H9 (cell line): ENCODE results near the gene SS18L1. TPM values are rescaled to one million over a fixed set of nuclear protein-coding genes. Genes with fewer than 3 reads are reported as not detected.

ENCODE experiments used
- DNase-seq: peaks from one replicate; pipeline ENCODE4 v3.0.0-alpha.2; 2017
- H2AFZ ChIP-seq: one replicate; pipeline ENCODE4 v1.6.1; 2013; ENCODE audit warnings: mild to moderate bottlenecking, low read length, control low read depth, moderate library complexity
- H2AK5ac ChIP-seq: 2 replicates; pipeline ENCODE4 v1.6.1; 2013; ENCODE audit warnings: low read length, control low read depth, mixed read lengths; ENCODE audit not compliant: insufficient read length
- H2BK120ac ChIP-seq: one replicate; pipeline ENCODE4 v1.6.1; 2013; ENCODE audit warnings: low read depth, mild to moderate bottlenecking, low read length, control low read depth, inconsistent platforms; ENCODE audit not compliant: poor library complexity, severe bottlenecking
- H2BK12ac ChIP-seq: 2 replicates; pipeline ENCODE4 v1.6.1; 2013; ENCODE audit warnings: low read length, control low read depth, mixed read lengths, low read depth; ENCODE audit not compliant: insufficient read length
- H2BK15ac ChIP-seq: 2 replicates; pipeline ENCODE4 v1.6.1; 2013; ENCODE audit warnings: low read depth, low read length, control low read depth
- H2BK20ac ChIP-seq: one replicate; pipeline ENCODE4 v1.6.1; 2013; ENCODE audit warnings: low read depth, mild to moderate bottlenecking, low read length, control low read depth, inconsistent platforms; ENCODE audit not compliant: poor library complexity, severe bottlenecking
- H2BK5ac ChIP-seq: 2 replicates; pipeline ENCODE4 v1.6.1; 2013; ENCODE audit warnings: low read length, control low read depth, mixed read lengths; ENCODE audit not compliant: insufficient read length
- H3K14ac ChIP-seq: 2 replicates; pipeline ENCODE4 v1.6.1; 2013; ENCODE audit warnings: low read length, control low read depth; ENCODE audit not compliant: insufficient read depth
- H3K18ac ChIP-seq: 2 replicates; pipeline ENCODE4 v1.6.1; 2013; ENCODE audit warnings: low read depth, mild to moderate bottlenecking, mixed read lengths, low read length, control low read depth; ENCODE audit not compliant: insufficient read length
- H3K23ac ChIP-seq: 2 replicates; pipeline ENCODE4 v1.6.1; 2013; ENCODE audit warnings: low read length, control low read depth, mixed read lengths, low read depth; ENCODE audit not compliant: insufficient read length
- H3K23me2 ChIP-seq: 2 replicates; pipeline ENCODE4 v1.6.1; 2013; ENCODE audit warnings: low read depth, mild to moderate bottlenecking, mixed read lengths, low read length, control low read depth; ENCODE audit not compliant: insufficient read length, poor library complexity, severe bottlenecking
- H3K27ac ChIP-seq: 2 replicates; pipeline ENCODE4 v1.5.1; 2013; ENCODE audit warnings: low read length, control low read depth, mixed read lengths, low read depth; ENCODE audit not compliant: insufficient read length
- H3K27me3 ChIP-seq: 2 replicates; pipeline ENCODE4 v1.6.1; 2013; ENCODE audit warnings: low read length, control low read depth, inconsistent platforms; ENCODE audit not compliant: insufficient read depth
- H3K4ac ChIP-seq: 2 replicates; pipeline ENCODE4 v1.6.1; 2013; ENCODE audit warnings: low read depth, mild to moderate bottlenecking, control low read depth, inconsistent platforms, low read length, moderate library complexity
- H3K4me1 ChIP-seq: 2 replicates; pipeline ENCODE4 v1.6.1; 2013; ENCODE audit warnings: low read length, control low read depth, inconsistent platforms; ENCODE audit not compliant: insufficient read depth
- H3K4me2 ChIP-seq: 2 replicates; pipeline ENCODE4 v1.6.1; 2013; ENCODE audit warnings: low read length, control low read depth, mixed read lengths; ENCODE audit not compliant: insufficient read length, insufficient read depth
- H3K56ac ChIP-seq: 2 replicates; pipeline ENCODE4 v1.6.1; 2013; ENCODE audit warnings: low read depth, mild to moderate bottlenecking, mixed read lengths, low read length, control low read depth; ENCODE audit not compliant: insufficient read length
- H3K79me1 ChIP-seq: 2 replicates; pipeline ENCODE4 v1.6.1; 2013; ENCODE audit warnings: low read depth, mild to moderate bottlenecking, moderate library complexity, low read length, control low read depth, inconsistent platforms; ENCODE audit not compliant: insufficient read depth, poor library complexity, severe bottlenecking
- H3K79me2 ChIP-seq: 2 replicates; pipeline ENCODE4 v1.6.1; 2013; ENCODE audit warnings: low read length, control low read depth, inconsistent platforms; ENCODE audit not compliant: insufficient read depth
- H3K9ac ChIP-seq: 2 replicates; pipeline ENCODE4 v1.6.1; 2013; ENCODE audit warnings: low read length, control low read depth, mixed read lengths; ENCODE audit not compliant: insufficient read length; ENCODE audit errors: extremely low read depth
- H3K9me3 ChIP-seq: one replicate; pipeline ENCODE4 v1.6.1; 2013; ENCODE audit warnings: low read depth, low read length, inconsistent platforms; ENCODE audit not compliant: control insufficient read depth
- H3T11ph ChIP-seq: one replicate; pipeline ENCODE4 v1.6.1; 2013; ENCODE audit warnings: mild to moderate bottlenecking, low read length, control low read depth, inconsistent platforms
- H4K20me1 ChIP-seq: one replicate; pipeline ENCODE4 v1.6.1; 2013; ENCODE audit not compliant: control insufficient read depth, insufficient read length, insufficient read depth
- H4K5ac ChIP-seq: 2 replicates; pipeline ENCODE4 v1.6.1; 2013; ENCODE audit warnings: low read depth, mild to moderate bottlenecking, mixed read lengths, low read length, control low read depth; ENCODE audit not compliant: insufficient read length
- H4K8ac ChIP-seq: replicated peaks from 2 replicates; pipeline ENCODE4 v1.6.1; 2013; ENCODE audit warnings: low read length, control low read depth, mixed read lengths, low read depth; ENCODE audit not compliant: insufficient read length
- H4K91ac ChIP-seq: 2 replicates; pipeline ENCODE4 v1.6.1; 2013; ENCODE audit warnings: low read depth, mild to moderate bottlenecking, moderate library complexity, mixed read lengths, low read length, control low read depth; ENCODE audit not compliant: insufficient read length
- H3K27ac Mint-ChIP-seq, 3 experiments: 2 replicates in 2 of 3; 3 replicates in 1 of 3; pipeline ENCODE4 v1.8.0; 2020 to 2021; ENCODE audit warnings: mixed read lengths in 3 of 3, mild to moderate bottlenecking in 1 of 3, moderate library complexity in 1 of 3
- H3K27me3 Mint-ChIP-seq: 2 replicates; pipeline ENCODE4 v1.8.0; 2021; ENCODE audit warnings: low read depth, mild to moderate bottlenecking, moderate library complexity, mixed read lengths
- H3K36me3 Mint-ChIP-seq, 3 experiments: 2 replicates in 2 of 3; 3 replicates in 1 of 3; pipeline ENCODE4 v1.8.0; 2020 to 2021; ENCODE audit warnings: low read depth in 3 of 3, mixed read lengths in 3 of 3; ENCODE audit not compliant: insufficient read depth in 1 of 3
- H3K4me1 Mint-ChIP-seq, 2 experiments: 2 replicates each; pipeline ENCODE4 v1.8.0; 2020; ENCODE audit warnings: mixed read lengths in 2 of 2
- H3K4me3 Mint-ChIP-seq, 2 experiments: 2 replicates in 1 of 2; 3 replicates in 1 of 2; pipeline ENCODE4 v1.8.0; 2020 to 2021; ENCODE audit warnings: mild to moderate bottlenecking in 2 of 2, mixed read lengths in 2 of 2, moderate library complexity in 1 of 2
- H3K9me3 Mint-ChIP-seq, 2 experiments: 2 replicates in 1 of 2; 3 replicates in 1 of 2; pipeline ENCODE4 v1.8.0; 2020; ENCODE audit warnings: mild to moderate bottlenecking in 2 of 2, mixed read lengths in 2 of 2, moderate library complexity in 1 of 2
- CTCF ChIP-seq: fragments of 200-600 bp; sonication (generic); conservative IDR thresholded peaks from 3 replicates; pipeline ENCODE4 v1.8.0; 2021; ENCODE audit warnings: antibody characterized with exemption, mild to moderate bottlenecking
- WGBS: extraction: QIAGEN DNeasy Blood & Tissue Kit; methylation state at CpG from one replicate; pipeline ENCODE4 v1.1.7; 2013; ENCODE audit warnings: missing lambda C conversion rate, low lambda C conversion rate, mixed read lengths; ENCODE audit not compliant: insufficient read length; ENCODE audit errors: extremely low coverage; 5-methylcytosine and 5-hydroxymethylcytosine counted together
- total RNA-seq: library from RNA; stranded (reverse); gene quantifications from 2 replicates; pipeline ENCODE4 v1.2.1, GENCODE V29; 2021

Gene SS18L1
- total RNA-seq, 1 experiment from 2014 or later: 22.2 TPM

GRCh38 chr20:62220666-62221568 is 77.3 kb downstream of the SS18L1 start:
- peak; percentile 49 for DNase-seq
- H3K56ac ChIP-seq: no peak overlapping the region
- H4K8ac ChIP-seq: no peak overlapping the region
- peak overlapping the region in 1 of 3 experiments; percentile 87; a peak in 1 of 7 replicates for H3K27ac Mint-ChIP-seq
- no peak overlapping the region for H3K23ac ChIP-seq
- no peak overlapping the region; the same call in 1 of the 2 replicates for H3K14ac ChIP-seq
- no CpG with 5 or more reads among the region's 46 CpGs for WGBS
- no peaks in the 10 kb centered on the region for H3K4me1 ChIP-seq
- H3K18ac ChIP-seq: no peak overlapping the region
- H2BK5ac ChIP-seq: no peak overlapping the region
- H3K23me2 ChIP-seq: peaks cover 12% of the 10 kb centered on the region
- no peak overlapping the region for H3K4ac ChIP-seq
- no peak overlapping the region for H4K91ac ChIP-seq
- H3K36me3 Mint-ChIP-seq: no peaks in the 10 kb centered on the region
- H3K79me2 ChIP-seq: no peaks in the 10 kb centered on the region
- H3K27ac ChIP-seq: no peak overlapping the region
- H3K4me1 Mint-ChIP-seq: peaks cover 14 to 23% of the 10 kb centered on the region in 2 experiments
- no peak overlapping the region for H3K9ac ChIP-seq
- H2BK120ac ChIP-seq: no peak overlapping the region
- H3K4me2 ChIP-seq: peak overlapping the region; percentile 84
- no peaks in the 10 kb centered on the region for H3K79me1 ChIP-seq
- peak overlapping the region; percentile 55 to 81 for H3K4me3 Mint-ChIP-seq
- H3K9me3 ChIP-seq: no peaks in the 10 kb centered on the region
- H4K20me1 ChIP-seq: no peaks in the 10 kb centered on the region
- H2AFZ ChIP-seq: no peak overlapping the region
- no peak overlapping the region for H3T11ph ChIP-seq
- H2BK20ac ChIP-seq: no peak overlapping the region
- no peak overlapping the region for H2BK15ac ChIP-seq
- peaks cover 85% of the 10 kb centered on the region for H3K27me3 Mint-ChIP-seq
- H4K5ac ChIP-seq: no peak overlapping the region
- no peaks in the 10 kb centered on the region for H3K9me3 Mint-ChIP-seq
- peaks cover 29% of the 10 kb centered on the region; the same call in 1 of the 2 replicates for H3K27me3 ChIP-seq
- TF ChIP-seq CTCF: no peak
- H2BK12ac ChIP-seq: no peak overlapping the region
- no peak overlapping the region for H2AK5ac ChIP-seq
